Germinal center (tissue), 1 donor: ENCODE measurements around the gene BRD4.

Experiments
- DNase-seq: peaks from one replicate; pipeline ENCODE4 v3.0.0; 2012; ENCODE audit warnings: mixed read lengths, low spot score

The BRD4 gene

DNA sequence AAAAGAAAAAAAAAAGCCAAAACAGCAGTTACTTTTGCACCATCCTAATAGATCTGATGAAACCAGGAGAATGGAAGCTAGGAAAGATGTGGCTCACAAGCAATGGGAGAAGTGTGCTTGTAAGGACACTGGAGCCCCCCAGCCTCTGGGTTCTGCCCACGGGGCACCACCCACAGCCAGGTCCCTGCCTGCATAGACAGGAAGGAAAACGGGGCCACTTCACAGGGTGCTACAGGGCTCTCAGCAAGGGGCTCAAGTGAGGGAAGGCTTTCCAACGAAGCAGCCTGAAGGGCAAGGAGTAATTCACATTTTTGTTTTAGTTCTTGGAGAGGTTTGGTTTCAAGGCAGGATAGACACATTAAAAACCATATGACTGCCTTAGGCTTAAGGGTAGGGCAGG, 42.7 kb downstream of the BRD4 start:
- DNase-seq, result no peak

DNA sequence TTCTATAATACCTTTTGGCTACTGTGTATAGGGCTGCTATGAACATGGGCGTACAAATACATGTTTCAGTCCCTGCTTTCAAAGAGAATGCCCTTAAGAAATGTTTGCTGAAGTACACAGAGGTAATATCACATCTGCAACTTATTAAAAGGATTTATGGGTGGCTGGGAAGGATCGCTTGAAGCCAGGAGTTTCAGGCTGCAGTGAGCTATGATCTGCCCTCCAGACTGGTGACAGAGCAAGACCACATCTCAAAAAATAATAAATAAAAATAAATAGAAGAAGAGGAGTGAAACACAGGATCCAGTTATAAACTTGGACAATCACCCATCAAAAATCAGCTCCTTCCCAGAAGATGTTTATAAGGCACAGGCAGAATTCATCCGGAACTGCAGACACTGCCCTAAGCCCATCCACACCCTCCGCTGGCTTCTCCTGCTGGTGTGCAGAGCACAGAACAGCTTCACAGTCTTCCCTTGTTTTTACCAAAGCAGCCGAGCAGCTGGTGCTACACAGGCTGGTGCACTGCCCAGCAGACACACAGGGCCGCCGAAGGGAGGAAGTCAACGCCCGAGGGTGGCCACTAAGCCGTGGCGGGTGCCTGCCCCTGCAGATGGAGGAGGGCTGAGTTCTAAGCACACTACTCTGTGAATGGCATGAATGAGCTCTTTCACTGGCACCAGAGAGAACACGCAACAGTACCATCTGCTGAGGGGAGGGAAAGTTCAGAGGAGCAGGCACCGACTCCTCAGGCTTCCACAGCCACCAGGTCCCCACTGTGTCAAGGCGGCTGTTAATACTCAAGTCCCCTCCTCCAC, 44.0 kb downstream of the BRD4 start:
- DNase-seq, result peak; percentile 64

GRCh38 chr19:15287496-15287895, 44.8 kb downstream of the BRD4 start:
- DNase-seq, result no peak

- no peak for DNase-seq
Measured at GRCh38 chr19:15286688-15287365, 45.5 kb downstream of the BRD4 start.

GRCh38 chr19:15285896-15286591, 46.3 kb downstream of the BRD4 start:
- peak; percentile 76 for DNase-seq

DNA sequence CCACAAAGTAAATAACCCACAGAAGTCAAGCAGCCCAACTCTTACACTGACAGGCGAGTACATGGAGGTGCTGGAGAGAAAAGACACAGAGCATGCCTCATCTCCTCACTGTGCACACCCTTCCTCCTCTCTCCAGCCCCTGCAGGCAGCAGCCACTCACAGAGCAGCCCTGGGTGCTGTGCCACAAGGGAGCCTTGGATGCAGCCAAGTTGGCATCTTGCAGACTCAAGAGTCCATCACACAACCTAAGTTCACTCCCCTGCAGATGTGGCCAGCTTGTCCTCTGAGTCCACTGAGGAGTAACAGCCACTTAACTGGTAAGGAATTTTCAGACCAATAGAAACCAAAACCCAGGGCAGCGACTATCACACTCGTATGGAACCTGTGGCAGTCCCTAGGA, 47.4 kb downstream of the BRD4 start:
- no peak for DNase-seq

- no peak for DNase-seq
Measured at GRCh38 chr19:15284091-15284490, 48.2 kb downstream of the BRD4 start.

DNA sequence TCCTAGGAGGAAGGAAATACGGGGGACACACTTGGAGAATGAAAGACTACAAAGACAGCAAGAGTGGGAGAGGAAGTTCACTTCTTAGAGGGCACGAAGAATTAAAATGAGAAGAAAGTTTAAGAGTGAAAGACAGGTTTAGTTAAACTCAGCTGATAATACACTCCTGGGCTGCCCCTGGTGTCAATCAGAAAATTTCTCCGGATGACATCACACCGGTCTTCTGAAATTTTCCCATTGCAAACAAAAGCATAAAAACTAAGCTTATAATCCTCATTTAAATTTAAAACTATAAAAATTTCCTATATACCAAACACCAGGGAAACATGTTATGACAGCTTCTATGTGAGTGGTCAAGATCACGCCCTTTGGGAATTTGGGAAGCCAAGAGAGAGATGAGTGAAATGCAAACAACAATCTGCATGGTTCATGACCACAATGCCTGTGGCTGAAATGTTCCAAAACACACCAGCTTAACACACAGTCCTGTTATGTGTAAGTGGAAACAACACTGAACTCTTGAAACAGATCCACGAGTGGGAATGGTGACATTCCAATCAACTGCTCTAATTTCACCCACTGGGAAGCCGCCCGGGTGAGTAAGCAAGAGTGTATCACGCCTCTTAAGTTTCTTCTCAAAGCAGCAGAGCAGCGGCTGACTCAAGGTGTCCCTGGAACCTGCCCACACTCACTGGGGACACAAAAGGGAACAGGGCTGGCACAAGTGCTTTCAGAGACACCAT, 49.0 kb downstream of the BRD4 start:
- no peak for DNase-seq

- DNase-seq, result no peak
Measured at GRCh38 chr19:15282311-15282705, 50.0 kb downstream of the BRD4 start.

DNA sequence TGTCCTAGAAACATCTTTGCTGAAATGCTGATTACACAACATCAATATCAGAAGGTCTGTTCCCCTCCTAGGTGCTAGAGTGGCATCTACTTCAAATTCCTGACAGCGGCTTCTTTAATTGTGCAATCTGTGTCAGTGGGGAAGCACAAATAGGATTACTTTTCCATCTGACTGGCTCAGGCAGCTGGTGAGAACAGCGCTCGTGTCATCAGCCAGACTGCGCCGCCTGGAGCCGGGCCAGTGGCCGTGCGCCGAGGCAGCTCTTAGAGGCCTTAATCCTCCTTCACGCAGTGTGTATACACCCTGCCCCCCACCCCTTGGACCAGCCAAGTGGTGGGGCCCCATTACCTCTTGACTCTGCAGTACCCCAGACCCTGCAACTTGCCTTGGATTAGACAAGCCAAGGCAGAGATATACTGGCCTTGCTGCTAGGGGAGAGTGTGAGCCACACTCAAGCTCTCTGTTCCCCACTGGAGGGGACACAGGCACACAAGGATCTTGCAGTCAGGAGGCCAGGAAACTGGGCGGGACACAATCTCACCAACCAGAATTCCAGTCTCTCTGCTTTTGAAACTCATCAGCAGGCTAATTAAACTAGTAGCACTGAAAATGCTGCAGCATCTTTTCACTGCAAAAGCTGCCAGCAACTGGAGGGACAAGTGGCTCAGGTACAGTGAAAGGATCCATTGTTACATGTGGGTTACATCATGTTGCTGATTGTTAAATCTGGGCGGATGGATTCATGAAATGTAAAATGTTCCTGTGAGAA, 51.2 kb downstream of the BRD4 start:
- no peak for DNase-seq

DNA sequence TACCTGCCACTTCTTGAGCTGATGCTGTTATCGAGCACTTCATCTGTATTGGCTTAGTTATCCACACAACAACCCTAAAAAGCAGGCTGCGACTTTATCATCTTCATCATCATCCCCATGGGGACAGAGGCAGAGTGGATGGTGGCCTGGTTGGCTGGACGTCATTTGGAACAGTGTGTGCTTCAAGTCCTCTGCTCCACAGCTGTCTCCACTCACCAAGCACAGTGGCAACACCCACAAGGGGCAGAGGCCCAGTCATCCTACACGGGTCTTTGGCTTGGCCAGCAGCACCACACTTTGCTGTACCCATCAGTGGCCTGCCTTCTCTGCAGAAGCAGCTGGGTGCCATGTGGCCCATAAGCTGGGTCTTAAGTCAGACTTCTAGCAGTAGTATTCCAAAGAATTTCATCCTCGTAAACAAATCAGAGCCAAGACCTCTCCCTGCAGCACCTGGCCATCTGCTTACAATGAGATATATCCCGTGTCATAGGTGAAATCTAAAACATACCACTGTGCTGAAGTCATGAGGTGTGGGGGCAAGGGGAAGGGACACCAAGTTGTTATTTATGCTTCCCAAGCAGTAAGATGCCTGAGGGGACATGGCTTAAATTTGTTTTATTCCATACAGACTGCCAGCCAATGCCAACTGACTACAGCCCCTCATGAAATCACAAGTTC, 52.2 kb downstream of the BRD4 start:
- DNase-seq, result no peak

GRCh38 chr19:15279326-15279904, 52.9 kb downstream of the BRD4 start:
- DNase-seq, result no peak

GRCh38 chr19:15276620-15277215, 55.6 kb downstream of the BRD4 start:
- DNase-seq, result no peak

- no peak for DNase-seq
Measured at GRCh38 chr19:15274477-15274876, 57.9 kb downstream of the BRD4 start.

DNA sequence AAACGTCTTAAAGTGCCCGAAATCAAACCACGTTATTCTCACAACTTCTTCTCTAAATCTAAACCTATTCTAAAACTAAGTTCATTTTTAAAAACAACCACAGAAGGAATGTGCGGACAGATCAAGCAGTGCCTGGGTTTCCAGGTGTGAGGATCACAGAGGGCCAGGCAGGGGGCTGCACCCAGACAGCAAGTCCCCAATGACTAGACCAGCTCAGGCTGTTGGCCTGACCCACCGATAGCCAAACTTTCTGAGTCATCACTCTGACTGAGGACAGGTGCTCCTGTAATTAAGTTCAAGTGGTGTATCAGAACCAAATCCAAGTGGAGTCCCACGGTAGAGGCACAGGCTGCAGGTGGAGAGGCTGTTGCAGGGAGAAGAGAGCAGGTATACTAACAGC, 62.5 kb downstream of the BRD4 start:
- no peak for DNase-seq

DNA sequence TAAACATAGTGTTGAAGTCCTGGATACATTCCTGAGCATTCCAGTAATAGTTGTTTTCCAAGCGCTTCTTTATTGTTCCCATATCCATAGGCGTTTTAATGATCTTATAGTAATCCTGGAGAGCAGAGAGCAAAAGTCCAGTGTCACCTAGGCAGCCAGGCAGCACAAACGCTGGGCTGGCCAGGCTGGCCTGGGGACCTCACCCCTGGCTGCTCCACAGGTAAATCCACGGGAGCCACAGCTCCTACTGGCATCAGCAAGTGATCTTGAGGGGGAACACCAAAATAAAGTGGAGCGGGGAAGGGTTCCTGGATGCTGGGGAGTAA, 63.4 kb downstream of the BRD4 start:
- DNase-seq, result no peak

- DNase-seq, result no peak
Measured at GRCh38 chr19:15268192-15268927, 64.0 kb downstream of the BRD4 start.

DNA sequence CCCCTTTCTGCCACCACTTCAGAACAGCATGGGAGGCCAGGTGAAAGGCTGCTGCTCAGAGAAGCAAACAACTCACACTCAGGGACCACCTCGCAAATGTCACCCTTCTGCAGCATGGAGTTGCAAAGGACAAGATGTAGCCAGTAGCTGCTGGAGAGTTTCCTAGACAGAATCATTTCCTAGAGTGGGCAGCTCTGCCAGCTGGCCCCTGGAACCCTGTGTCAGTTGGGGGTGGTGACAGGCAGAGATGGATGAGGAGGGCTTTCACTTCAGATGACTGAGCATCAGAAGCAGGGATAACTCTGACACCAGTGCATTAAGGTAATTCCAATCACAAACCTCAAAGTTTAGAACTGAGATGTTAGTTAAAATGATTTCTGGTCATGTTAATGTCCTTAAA, 65.7 kb downstream of the BRD4 start:
- DNase-seq, result no peak

DNA sequence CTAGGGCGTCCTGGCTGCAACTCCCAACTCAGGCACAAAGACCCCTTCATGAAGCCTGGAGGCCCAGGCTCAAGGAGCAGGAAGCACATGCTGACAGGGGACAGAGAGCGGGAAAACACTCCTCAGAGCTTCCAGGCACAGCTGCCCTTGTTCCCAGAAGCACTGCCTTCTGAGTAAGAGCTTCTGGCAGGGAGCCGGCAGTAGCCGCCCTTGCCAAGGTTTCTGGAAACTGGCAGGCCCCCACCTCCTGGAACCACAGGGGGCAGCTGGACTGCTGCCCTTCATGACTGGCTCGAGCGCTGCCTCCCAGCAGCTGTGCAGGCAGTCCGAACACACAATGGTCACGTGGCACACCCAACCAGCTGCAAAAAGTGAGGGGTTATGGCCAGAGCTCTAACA, 66.5 kb downstream of the BRD4 start:
- DNase-seq, result no peak
